Measurements from ENCODE around the gene POLN. TPM values are rescaled to one million over a fixed set of nuclear protein-coding genes. Genes with fewer than 3 reads are reported as not detected.

The POLN gene
- total RNA-seq, 4 donors from 2014 or later: 0.70 to 6.6 (median 3.2) TPM

DNA sequence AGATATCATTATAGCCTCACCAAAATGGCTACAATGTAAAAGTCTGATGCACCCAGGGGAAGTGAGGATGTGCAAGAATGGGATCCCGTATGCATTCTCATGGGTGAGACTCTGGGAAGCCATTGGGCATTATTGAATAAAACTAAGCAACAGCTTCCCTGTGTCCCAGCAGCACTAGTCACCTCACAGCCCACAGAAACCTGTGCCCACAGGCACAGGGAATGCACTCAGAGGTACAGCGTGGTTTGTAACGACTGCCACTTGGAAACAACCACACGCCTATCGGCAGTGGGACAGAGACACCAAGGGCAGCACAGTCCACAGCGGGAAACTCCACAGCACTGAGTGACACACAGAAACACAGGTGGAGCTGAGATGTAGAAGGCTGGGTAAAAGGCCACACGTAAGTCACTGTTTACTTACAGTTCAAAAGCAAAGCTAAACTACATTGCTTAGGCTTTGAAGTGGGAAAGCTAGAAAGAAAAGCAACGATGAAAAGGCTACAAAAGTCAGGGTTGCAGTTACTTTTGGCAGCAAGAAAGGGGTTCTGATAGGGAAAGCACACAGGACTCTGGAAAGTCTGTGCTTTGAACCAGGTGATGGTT is 69.2 kb downstream of the POLN start:
- Histone ChIP-seq H3K9me3 (no peaks in the 10 kb centered on the region), H3K36me3 (no peaks in the 10 kb centered on the region), H3K4me3 (no peak overlapping the region), H3K27ac (no peak overlapping the region), H3K4me1 (no peaks in the 10 kb centered on the region), H3K27me3 (no peaks in the 10 kb centered on the region)
- TF ChIP-seq POLR2A (IDR thresholded peaks at IDR 0.05): no peak
- TF ChIP-seq, protein P1, sequence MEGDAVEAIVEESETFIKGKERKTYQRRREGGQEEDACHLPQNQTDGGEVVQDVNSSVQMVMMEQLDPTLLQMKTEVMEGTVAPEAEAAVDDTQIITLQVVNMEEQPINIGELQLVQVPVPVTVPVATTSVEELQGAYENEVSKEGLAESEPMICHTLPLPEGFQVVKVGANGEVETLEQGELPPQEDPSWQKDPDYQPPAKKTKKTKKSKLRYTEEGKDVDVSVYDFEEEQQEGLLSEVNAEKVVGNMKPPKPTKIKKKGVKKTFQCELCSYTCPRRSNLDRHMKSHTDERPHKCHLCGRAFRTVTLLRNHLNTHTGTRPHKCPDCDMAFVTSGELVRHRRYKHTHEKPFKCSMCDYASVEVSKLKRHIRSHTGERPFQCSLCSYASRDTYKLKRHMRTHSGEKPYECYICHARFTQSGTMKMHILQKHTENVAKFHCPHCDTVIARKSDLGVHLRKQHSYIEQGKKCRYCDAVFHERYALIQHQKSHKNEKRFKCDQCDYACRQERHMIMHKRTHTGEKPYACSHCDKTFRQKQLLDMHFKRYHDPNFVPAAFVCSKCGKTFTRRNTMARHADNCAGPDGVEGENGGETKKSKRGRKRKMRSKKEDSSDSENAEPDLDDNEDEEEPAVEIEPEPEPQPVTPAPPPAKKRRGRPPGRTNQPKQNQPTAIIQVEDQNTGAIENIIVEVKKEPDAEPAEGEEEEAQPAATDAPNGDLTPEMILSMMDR (IDR thresholded peaks at IDR 0.05): no peak
- DNase-seq: no peak

DNA sequence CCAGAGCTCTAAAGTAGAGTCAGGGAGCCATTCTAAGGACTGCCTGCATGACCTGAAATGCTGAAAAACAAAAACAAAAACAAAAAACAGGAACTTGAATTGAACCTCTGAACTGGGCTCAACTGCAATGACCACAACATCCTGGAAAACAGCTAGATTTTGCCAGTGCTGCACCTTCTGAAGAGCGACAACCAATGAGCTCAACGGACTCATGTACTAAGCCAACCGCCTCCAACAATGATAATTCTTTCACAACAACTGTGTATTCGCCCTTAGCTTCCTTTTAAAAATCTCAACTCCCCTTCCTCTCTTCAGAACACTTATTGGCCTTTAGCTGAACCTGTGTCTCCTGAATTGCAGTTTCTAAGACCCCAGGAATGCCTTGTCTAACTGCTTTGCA is 69.8 kb downstream of the POLN start:
- TF ChIP-seq, protein P1 (IDR thresholded peaks at IDR 0.05): no peak
- TF ChIP-seq POLR2A (IDR thresholded peaks at IDR 0.05): no peak
- H3K27ac ChIP-seq: no peak overlapping the region
- DNase-seq: no peak
- no peaks in the 10 kb centered on the region for H3K36me3 ChIP-seq
- H3K4me3 ChIP-seq: no peak overlapping the region
- H3K27me3 ChIP-seq: no peaks in the 10 kb centered on the region
- no peaks in the 10 kb centered on the region for H3K4me1 ChIP-seq
- H3K9me3 ChIP-seq: no peaks in the 10 kb centered on the region

DNA sequence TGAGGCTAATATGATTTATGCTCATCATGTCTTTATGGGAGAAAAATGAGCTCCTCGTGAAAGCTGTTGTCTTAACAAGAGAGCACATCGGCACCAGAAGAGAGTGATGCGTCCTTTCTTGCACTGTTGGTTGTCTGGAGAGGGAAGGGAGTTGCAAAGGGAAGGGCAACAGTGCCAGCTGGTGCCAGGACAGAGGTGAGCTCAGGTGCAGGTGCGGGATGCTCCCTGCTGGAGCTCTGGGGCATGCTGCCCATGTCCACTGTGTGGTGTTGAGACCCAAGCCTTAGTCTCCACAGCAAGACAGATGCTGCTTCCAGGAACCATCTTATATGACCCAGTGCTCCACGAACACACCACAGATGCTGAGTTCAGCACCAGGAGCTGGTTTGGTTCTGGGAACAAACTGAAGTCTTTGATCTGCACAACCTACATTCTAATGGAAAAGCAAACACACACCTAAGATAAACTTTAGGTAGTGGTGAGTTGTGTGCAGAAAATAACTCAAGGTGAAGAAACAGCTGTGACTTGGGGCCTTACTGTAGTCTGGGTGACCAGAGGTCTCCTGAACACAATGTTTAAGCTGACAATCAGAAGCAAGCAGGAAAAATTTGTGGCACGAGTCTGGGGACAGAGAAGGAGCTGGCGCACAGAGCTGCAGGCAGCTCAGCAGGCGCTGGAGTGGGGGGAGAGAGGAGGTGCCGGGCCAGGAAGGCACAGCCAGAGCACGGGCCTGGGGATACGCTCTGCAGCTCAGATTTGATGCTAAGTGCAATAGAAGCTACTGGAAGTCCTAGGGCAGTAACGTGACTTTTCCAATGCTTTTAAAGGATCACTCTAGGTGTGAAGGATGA is 73.2 kb downstream of the POLN start:
- no peak for DNase-seq
- no peaks in the 10 kb centered on the region for H3K27me3 ChIP-seq
- no peaks in the 10 kb centered on the region for H3K4me1 ChIP-seq
- no peak for TF ChIP-seq POLR2A (IDR thresholded peaks at IDR 0.05)
- TF ChIP-seq, protein P1 (IDR thresholded peaks at IDR 0.05): peak in 1 of 6 experiments; percentile 15
- no peaks in the 10 kb centered on the region for H3K9me3 ChIP-seq
- no peak overlapping the region for H3K27ac ChIP-seq
- H3K4me3 ChIP-seq: no peak overlapping the region
- H3K36me3 ChIP-seq: no peaks in the 10 kb centered on the region

DNA sequence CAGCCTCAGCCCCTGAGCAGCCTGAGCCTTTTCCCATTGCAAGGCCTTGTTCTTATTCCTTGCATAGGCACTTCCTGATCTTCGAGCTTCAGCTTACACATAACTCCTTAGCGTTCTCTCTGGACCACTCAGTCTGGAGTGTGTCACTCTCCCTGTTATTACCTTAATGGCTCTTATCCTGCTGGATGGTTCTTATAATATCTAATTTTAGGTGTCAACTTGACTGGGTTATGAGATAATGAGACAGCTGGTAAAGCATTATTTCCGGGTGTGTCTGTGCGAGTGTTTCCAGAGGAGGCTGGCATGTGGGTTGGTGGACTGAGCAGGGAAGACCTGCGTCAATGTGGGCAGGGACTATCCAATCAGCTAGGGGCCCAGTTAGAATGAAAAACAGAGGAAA is 75.7 kb downstream of the POLN start:
- TF ChIP-seq, protein P1 (IDR thresholded peaks at IDR 0.05): no peak
- no peak for TF ChIP-seq POLR2A (IDR thresholded peaks at IDR 0.05)
- no peak overlapping the region for H3K27ac ChIP-seq
- no peak overlapping the region for H3K4me3 ChIP-seq
- no peaks in the 10 kb centered on the region for H3K27me3 ChIP-seq
- H3K36me3 ChIP-seq: no peaks in the 10 kb centered on the region
- no peaks in the 10 kb centered on the region for H3K9me3 ChIP-seq
- H3K4me1 ChIP-seq: no peaks in the 10 kb centered on the region
- no peak for DNase-seq

DNA sequence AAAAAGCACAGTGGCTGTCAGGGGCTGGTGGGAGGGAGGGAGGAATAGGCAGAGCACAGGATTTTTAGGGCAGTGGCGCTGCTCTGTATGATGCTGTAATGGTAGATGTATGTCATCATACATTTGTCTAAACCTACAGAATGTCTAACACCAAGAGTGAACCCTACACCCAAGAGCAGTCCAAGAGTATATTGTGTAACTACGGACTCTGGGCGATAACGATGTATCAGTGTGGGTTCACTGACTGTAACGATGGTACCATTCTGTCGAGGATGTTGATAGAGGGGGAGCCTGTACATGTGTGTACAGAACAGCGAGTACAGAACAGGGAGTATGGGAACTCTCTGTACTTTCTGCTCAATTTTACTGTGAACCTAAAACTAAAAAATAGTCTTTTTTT is 76.5 kb downstream of the POLN start:
- no peak overlapping the region for H3K4me3 ChIP-seq
- no peak overlapping the region for H3K27ac ChIP-seq
- no peak for DNase-seq
- no peaks in the 10 kb centered on the region for H3K36me3 ChIP-seq
- H3K4me1 ChIP-seq: no peaks in the 10 kb centered on the region
- no peaks in the 10 kb centered on the region for H3K9me3 ChIP-seq
- TF ChIP-seq POLR2A (IDR thresholded peaks at IDR 0.05): no peak
- TF ChIP-seq, protein P1 (IDR thresholded peaks at IDR 0.05): no peak
- H3K27me3 ChIP-seq: no peaks in the 10 kb centered on the region
